ENCODE measurements around the gene MAPK7. TPM values are rescaled to one million over a fixed set of nuclear protein-coding genes. Genes with fewer than 3 reads are reported as not detected.

Gene MAPK7
- total and polyA plus RNA-seq, 2 of the 4 experiments (the other 2 are of a cell fraction), result 9.7 to 25.4 TPM

DNA sequence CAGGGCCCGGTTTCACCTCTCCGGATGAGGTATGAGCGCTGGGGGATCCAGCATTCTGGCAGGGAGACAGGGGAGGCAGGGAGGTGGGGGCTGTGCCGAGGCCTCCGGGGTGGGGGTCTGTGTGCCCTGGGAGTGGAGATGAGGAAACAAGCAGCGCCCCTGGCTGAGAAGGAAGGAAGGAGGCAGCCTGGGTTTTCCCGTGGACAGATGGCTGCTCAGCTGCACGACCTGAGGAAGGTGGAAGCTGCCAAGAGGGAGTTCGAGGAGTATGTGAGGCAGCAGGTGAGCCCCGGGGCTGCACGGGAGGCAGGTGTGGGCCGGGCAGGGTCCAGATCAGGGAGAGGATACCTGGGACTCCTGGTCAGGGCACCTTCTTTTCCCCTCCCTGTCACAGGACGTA lies 37.0 kb downstream of the MAPK7 start:
- Histone ChIP-seq H3K27ac (ENCODE audit: insufficient read depth, low read length) (no peak overlapping the region), H3K36me3 (ENCODE audit: control insufficient read depth, insufficient read depth, low read length) (no peaks in the 10 kb centered on the region), H2AK9ac (replicated peaks; ENCODE audit: low read depth, low read length, poor library complexity) (no peak overlapping the region), H3K4ac (ENCODE audit: low read depth, low read length) (no peak overlapping the region), H3K27me3 (ENCODE audit: control insufficient read depth, insufficient read depth, low read length) (no peaks in the 10 kb centered on the region), H2BK5ac (ENCODE audit: low read depth, low read length, poor library complexity, severe bottlenecking) (no peak overlapping the region), H3K18ac (ENCODE audit: low read depth, low read length) (no peak overlapping the region), H2BK20ac (ENCODE audit: low read depth, low read length) (no peak overlapping the region), H3K9me1 (ENCODE audit: insufficient read depth, low read length) (0 out of 2 replicates have a peak, but pooled peaks cover 4% of the 10 kb centered on the region), H3K14ac (replicated peaks; ENCODE audit: low read depth, low read length) (no peak overlapping the region), H3K23ac (ENCODE audit: low read depth, low read length) (no peak overlapping the region), H4K5ac (ENCODE audit: low read depth, low read length) (no peak overlapping the region), H2AK5ac (ENCODE audit: low read depth, low read length) (no peak overlapping the region), H2BK15ac (ENCODE audit: low read depth, low read length) (no peak overlapping the region), H3K4me3 (ENCODE audit: insufficient read depth, low read depth, low read length) (no peak overlapping the region), H4K91ac (ENCODE audit: insufficient read depth, low read depth, low read length) (no peak overlapping the region), H4K8ac (ENCODE audit: low read depth in 2 of 2, low read length in 2 of 2) (no peak overlapping the region), H3K9ac (ENCODE audit: low read depth, low read length) (no peak overlapping the region), H2BK120ac (ENCODE audit: low read depth, low read length) (no peak overlapping the region), H4K20me1 (ENCODE audit: insufficient read depth, low read length) (no peaks in the 10 kb centered on the region), H3K56ac (ENCODE audit: extremely low read depth, insufficient read depth, low read length) (no peak overlapping the region), H3K9me3 (ENCODE audit: control insufficient read depth, insufficient read depth, low read length) (no peaks in the 10 kb centered on the region), H2AFZ (replicated peaks; ENCODE audit: low read length, poor library complexity) (no peak overlapping the region), H3K79me1 (ENCODE audit: low read depth in 1 of 2, low read length in 2 of 2) (no peaks in the 10 kb centered on the region), H3K4me1 (ENCODE audit: control insufficient read depth, insufficient read depth, low read length) (peaks cover 10% of the 10 kb centered on the region), H3K4me2 (ENCODE audit: low read depth, low read length) (no peak overlapping the region)
- POLR2A ChIA-PET (ENCODE audit: unreplicated experiment), result no interaction called here
- in situ Hi-C loops (cut with MboI; ENCODE audit: low sequenced_read_pairs) (no loop called here), dilution Hi-C loops (cut with HindIII; ENCODE audit: low sequenced_read_pairs, unreplicated experiment) (no loop called here), intact Hi-C loops (cut with micrococcal nuclease) (no loop called here)
- no TSS peak for BruUV-seq (replicated peaks)
- CTCF ChIA-PET, result no interaction called here
- WGBS, 2 experiments (ENCODE audit: extremely low coverage in 2 of 2, insufficient read length in 1 of 2), result 65% methylated on average over 5 of the region's 13 CpGs; no CpG with 5 or more reads in 1 of the 2 experiments
- no peak for ATAC-seq (ENCODE audit: low read depth)
- no peak for TF ChIP-seq MAFK (IDR thresholded peaks at IDR 0.05; ENCODE audit: low read depth, low read length)
- TF ChIP-seq MXI1 (IDR thresholded peaks at IDR 0.05; ENCODE audit: borderline replicate concordance, low read depth, low read length), result no peak
- TF ChIP-seq SMC3 (IDR thresholded peaks at IDR 0.05; ENCODE audit: low read depth, low read length), result no peak
- TF ChIP-seq RFX5 (IDR thresholded peaks at IDR 0.05; ENCODE audit: low read depth, low read length), result no peak
- TF ChIP-seq, protein P1, sequence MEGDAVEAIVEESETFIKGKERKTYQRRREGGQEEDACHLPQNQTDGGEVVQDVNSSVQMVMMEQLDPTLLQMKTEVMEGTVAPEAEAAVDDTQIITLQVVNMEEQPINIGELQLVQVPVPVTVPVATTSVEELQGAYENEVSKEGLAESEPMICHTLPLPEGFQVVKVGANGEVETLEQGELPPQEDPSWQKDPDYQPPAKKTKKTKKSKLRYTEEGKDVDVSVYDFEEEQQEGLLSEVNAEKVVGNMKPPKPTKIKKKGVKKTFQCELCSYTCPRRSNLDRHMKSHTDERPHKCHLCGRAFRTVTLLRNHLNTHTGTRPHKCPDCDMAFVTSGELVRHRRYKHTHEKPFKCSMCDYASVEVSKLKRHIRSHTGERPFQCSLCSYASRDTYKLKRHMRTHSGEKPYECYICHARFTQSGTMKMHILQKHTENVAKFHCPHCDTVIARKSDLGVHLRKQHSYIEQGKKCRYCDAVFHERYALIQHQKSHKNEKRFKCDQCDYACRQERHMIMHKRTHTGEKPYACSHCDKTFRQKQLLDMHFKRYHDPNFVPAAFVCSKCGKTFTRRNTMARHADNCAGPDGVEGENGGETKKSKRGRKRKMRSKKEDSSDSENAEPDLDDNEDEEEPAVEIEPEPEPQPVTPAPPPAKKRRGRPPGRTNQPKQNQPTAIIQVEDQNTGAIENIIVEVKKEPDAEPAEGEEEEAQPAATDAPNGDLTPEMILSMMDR (conservative IDR thresholded peaks at IDR 0.05; ENCODE audit: low read depth, low read length), result no peak
- TF ChIP-seq MAZ (IDR thresholded peaks at IDR 0.05; ENCODE audit: borderline replicate concordance, low read depth, low read length), result no peak
- TF ChIP-seq FOS (IDR thresholded peaks at IDR 0.05; ENCODE audit: low read depth, low read length), result no peak
- TF ChIP-seq RAD21 (IDR thresholded peaks at IDR 0.05; ENCODE audit: low read length), result no peak
- no peak for TF ChIP-seq RCOR1 (IDR thresholded peaks at IDR 0.05; ENCODE audit: insufficient replicate concordance, low read length)
- TF ChIP-seq CEBPB (IDR thresholded peaks at IDR 0.05; ENCODE audit: low read depth, low read length), result no peak
- TF ChIP-seq, protein P2, sequence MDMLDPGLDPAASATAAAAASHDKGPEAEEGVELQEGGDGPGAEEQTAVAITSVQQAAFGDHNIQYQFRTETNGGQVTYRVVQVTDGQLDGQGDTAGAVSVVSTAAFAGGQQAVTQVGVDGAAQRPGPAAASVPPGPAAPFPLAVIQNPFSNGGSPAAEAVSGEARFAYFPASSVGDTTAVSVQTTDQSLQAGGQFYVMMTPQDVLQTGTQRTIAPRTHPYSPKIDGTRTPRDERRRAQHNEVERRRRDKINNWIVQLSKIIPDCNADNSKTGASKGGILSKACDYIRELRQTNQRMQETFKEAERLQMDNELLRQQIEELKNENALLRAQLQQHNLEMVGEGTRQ (IDR thresholded peaks at IDR 0.05; ENCODE audit: low read depth, low read length), result no peak
- no peak for TF ChIP-seq POLR2A (IDR thresholded peaks at IDR 0.05; ENCODE audit: low read depth, low read length)
- DNase-seq, result no peak

All from IMR-90 (cell line).